Fibroblast of lung (primary cell): Measurements from ENCODE around the gene RCAN3. TPM values are rescaled to one million over a fixed set of nuclear protein-coding genes. Genes with fewer than 3 reads are reported as not detected.
"Not testable (repeated sequence)": the region's sequence is repeated elsewhere in the genome, so short reads cannot be mapped to it uniquely, and the experiment has no call there.

ENCODE experiments used
- DNase-seq, 2 donors: peaks; one replicate each; pipeline versions ENCODE4 v3.0.0 to v3.0.0-alpha.2; 2010; ENCODE audit warnings: low read depth in 2 of 2
- H2AFZ ChIP-seq: 2 replicates; pipeline ENCODE4 v1.5.1; 2012; ENCODE audit warnings: low read length, control low read depth, inconsistent platforms
- H3K27ac ChIP-seq: 2 replicates; pipeline ENCODE4 v1.5.1; 2011; ENCODE audit warnings: low read length, control low read depth; ENCODE audit not compliant: insufficient read depth
- H3K27me3 ChIP-seq: 2 replicates; pipeline ENCODE4 v1.5.1; 2011; ENCODE audit warnings: mild to moderate bottlenecking, low read length; ENCODE audit not compliant: control insufficient read depth, insufficient read depth
- H3K36me3 ChIP-seq: 2 replicates; pipeline ENCODE4 v1.5.1; 2011; ENCODE audit warnings: low read length; ENCODE audit not compliant: control insufficient read depth, insufficient read depth
- H3K4me1 ChIP-seq: 2 replicates; pipeline ENCODE4 v1.5.1; 2011; ENCODE audit warnings: low read length; ENCODE audit not compliant: control insufficient read depth, insufficient read depth; ENCODE audit errors: extremely low read depth
- H3K4me2 ChIP-seq: 2 replicates; pipeline ENCODE4 v1.5.1; 2011; ENCODE audit warnings: low read length, control low read depth; ENCODE audit not compliant: insufficient read depth; ENCODE audit errors: extremely low read depth
- H3K4me3 ChIP-seq, 4 experiments: fragments of 200-600 bp in 1 of 4; sonication (generic) in 1 of 4; replicated peaks in 1 of 4; 2 replicates each; pipeline ENCODE4 v1.5.1; 2011 to 2016; ENCODE audit warnings: low read length in 4 of 4, low read depth in 3 of 4, mild to moderate bottlenecking in 3 of 4, control low read depth in 2 of 4, inconsistent platforms in 1 of 4, mixed read lengths in 1 of 4; ENCODE audit not compliant: insufficient read depth in 1 of 4; ENCODE audit errors: control extremely low read depth in 1 of 4
- H3K79me2 ChIP-seq: 2 replicates; pipeline ENCODE4 v1.5.1; 2012; ENCODE audit warnings: mild to moderate bottlenecking, low read length, inconsistent platforms; ENCODE audit not compliant: control insufficient read depth, insufficient read depth
- H3K9ac ChIP-seq: 2 replicates; pipeline ENCODE4 v1.5.1; 2011; ENCODE audit warnings: mild to moderate bottlenecking, low read length, control low read depth; ENCODE audit not compliant: insufficient read depth
- H3K9me3 ChIP-seq: 2 replicates; pipeline ENCODE4 v1.5.1; 2012; ENCODE audit warnings: low read depth, low read length; ENCODE audit not compliant: control insufficient read depth, insufficient read depth
- H4K20me1 ChIP-seq: 2 replicates; pipeline ENCODE4 v1.5.1; 2011; ENCODE audit warnings: low read length; ENCODE audit not compliant: control insufficient read depth, insufficient read depth; ENCODE audit errors: extremely low read depth
- EZH2 ChIP-seq: IDR thresholded peaks from 2 replicates; pipeline ENCODE4 v1.5.1; 2012; ENCODE audit warnings: low read length, control low read depth, mild to moderate bottlenecking; ENCODE audit errors: missing control alignments
- polyA plus RNA-seq, 2 donors: library from polyadenylated mRNA; depleted of rRNA in 1 of 2; stranded (reverse) in 1 of 2; unstranded in 1 of 2; fragments of >200 nt; gene quantifications; 2 replicates each; pipeline ENCODE4 v1.2.1, GENCODE V29; 2011 to 2012; ENCODE audit warnings: missing spikeins in 1 of 2
- total RNA-seq: library from RNA; depleted of rRNA; stranded (reverse); fragments of >200 nt; gene quantifications from 2 replicates; pipeline ENCODE4 v1.2.1, GENCODE V29; 2014
- TF ChIP-seq, protein P1 (sequence below), 2 donors: IDR thresholded peaks in 1 of 2; conservative IDR thresholded peaks in 1 of 2; 1 replicate in 1 of 2; 2 replicates in 1 of 2; pipeline ENCODE4 v1.5.1; 2011 to 2012; ENCODE audit warnings: low read length in 2 of 2, control low read depth in 1 of 2, inconsistent platforms in 1 of 2, low read depth in 1 of 2, mild to moderate bottlenecking in 1 of 2

RCAN3 gene
- total and polyA plus RNA-seq, 2 donors (not counting 1 experiment from before 2014, with no cell fraction given) = 5.0 to 17.3 TPM

GRCh38 chr1:24490101-24490781 lies 12.4 kb upstream of the RCAN3 start:
- Histone ChIP-seq H2AFZ (no peak overlapping the region), H3K36me3 (no peaks in the 10 kb centered on the region), H3K4me1 (no peaks in the 10 kb centered on the region), H3K79me2 (no peaks in the 10 kb centered on the region), H3K27me3 (no peaks in the 10 kb centered on the region), H3K4me2 (no peak overlapping the region), H4K20me1 (no peaks in the 10 kb centered on the region), H3K27ac (no peak overlapping the region), H3K9ac (no peak overlapping the region), H3K9me3 (no peaks in the 10 kb centered on the region), H3K4me3 (no peak overlapping the region)
- TF ChIP-seq, protein P1, sequence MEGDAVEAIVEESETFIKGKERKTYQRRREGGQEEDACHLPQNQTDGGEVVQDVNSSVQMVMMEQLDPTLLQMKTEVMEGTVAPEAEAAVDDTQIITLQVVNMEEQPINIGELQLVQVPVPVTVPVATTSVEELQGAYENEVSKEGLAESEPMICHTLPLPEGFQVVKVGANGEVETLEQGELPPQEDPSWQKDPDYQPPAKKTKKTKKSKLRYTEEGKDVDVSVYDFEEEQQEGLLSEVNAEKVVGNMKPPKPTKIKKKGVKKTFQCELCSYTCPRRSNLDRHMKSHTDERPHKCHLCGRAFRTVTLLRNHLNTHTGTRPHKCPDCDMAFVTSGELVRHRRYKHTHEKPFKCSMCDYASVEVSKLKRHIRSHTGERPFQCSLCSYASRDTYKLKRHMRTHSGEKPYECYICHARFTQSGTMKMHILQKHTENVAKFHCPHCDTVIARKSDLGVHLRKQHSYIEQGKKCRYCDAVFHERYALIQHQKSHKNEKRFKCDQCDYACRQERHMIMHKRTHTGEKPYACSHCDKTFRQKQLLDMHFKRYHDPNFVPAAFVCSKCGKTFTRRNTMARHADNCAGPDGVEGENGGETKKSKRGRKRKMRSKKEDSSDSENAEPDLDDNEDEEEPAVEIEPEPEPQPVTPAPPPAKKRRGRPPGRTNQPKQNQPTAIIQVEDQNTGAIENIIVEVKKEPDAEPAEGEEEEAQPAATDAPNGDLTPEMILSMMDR (conservative IDR thresholded peaks at IDR 0.05 in 1 of 2, IDR thresholded peaks at IDR 0.05 in 1 of 2; ENCODE audit: low read depth in 1 of 2, low read length in 2 of 2) = no peak
- DNase-seq = no peak

DNA sequence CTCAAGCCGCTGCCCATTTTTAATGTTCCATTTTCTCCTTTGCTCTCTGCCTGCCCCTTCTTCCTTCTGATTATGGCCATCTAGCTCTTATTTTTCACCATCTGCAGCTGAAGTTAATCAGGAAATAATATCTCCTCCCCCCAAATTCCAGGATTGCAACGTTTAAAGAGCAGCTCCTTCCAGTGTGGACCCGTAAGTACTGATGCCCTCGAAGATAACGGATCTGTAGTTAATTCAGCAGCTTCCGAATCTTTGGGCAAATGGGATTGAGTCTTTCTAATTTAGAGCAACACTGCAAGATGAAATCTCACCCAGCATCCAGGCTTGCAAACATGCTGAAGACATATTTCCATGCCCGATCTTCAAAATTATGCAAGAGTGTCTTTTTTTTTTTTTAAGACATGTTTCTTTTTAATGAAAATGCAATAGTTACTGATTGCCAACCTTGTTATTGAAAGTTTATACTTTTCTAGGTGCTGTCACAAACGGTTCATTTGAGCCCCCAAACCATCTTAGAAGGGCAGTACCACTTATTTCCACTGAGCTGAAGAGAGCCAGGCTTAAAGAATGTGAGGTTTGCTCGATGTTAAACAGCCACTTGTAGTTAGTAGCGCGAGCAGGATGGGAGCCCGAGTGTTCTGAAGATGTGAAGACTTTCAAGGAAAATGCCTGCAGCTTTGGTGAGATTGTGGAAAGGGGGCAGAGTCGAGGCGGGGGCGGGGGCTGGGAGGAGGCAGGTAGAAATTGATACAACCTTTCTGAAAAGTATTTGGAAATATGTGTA lies 10.9 kb upstream of the RCAN3 start:
- Histone ChIP-seq H3K9me3 (no peaks in the 10 kb centered on the region), H3K4me1 (no peaks in the 10 kb centered on the region), H3K79me2 (no peaks in the 10 kb centered on the region), H3K36me3 (no peaks in the 10 kb centered on the region), H3K4me3 (no peak overlapping the region), H4K20me1 (no peaks in the 10 kb centered on the region), H3K27me3 (no peaks in the 10 kb centered on the region), H3K4me2 (no peak overlapping the region), H3K27ac (no peak overlapping the region), H3K9ac (no peak overlapping the region), H2AFZ (no peak overlapping the region)
- TF ChIP-seq, protein P1 (conservative IDR thresholded peaks at IDR 0.05 in 1 of 2, IDR thresholded peaks at IDR 0.05 in 1 of 2; ENCODE audit: low read depth in 1 of 2, low read length in 2 of 2) = no peak
- TF ChIP-seq EZH2 = no peak
- DNase-seq = no peak

- H3K4me1 ChIP-seq, H3K4me2 ChIP-seq, H3K27ac ChIP-seq, H2AFZ ChIP-seq, H3K9me3 ChIP-seq, H3K27me3 ChIP-seq, H3K36me3 ChIP-seq, H3K79me2 ChIP-seq, H3K4me3 ChIP-seq, H3K9ac ChIP-seq, H4K20me1 ChIP-seq, DNase-seq: not testable (repeated sequence)
These were observed 9.7 kb upstream of the RCAN3 start for GRCh38 chr1:24492935-24493334.
